Muscle of arm (tissue), 12 donors: ENCODE measurements around the gene FGB. TPM values are rescaled to one million over a fixed set of nuclear protein-coding genes. Genes with fewer than 3 reads are reported as not detected.

ENCODE experiments used
- DNase-seq: peaks from one replicate; pipeline ENCODE4 v3.0.0-alpha.2; 2013
- polyA plus RNA-seq, 12 donors: library from polyadenylated mRNA; unstranded; fragments of 120-200 nt; gene quantifications; one replicate each; pipeline ENCODE4 v1.2.1, GENCODE V29; 2013; ENCODE audit not compliant: insufficient read length in 12 of 12

The FGB gene
- polyA plus RNA-seq, 12 donors, result 0.15 to 37.5 (median 1.8) TPM; not detected in 4

GRCh38 chr4:154618708-154619315 is 56.0 kb downstream of the FGB start:
- peak; percentile 29 for DNase-seq

GRCh38 chr4:154620111-154620510 is 57.3 kb downstream of the FGB start:
- no peak for DNase-seq

Other genes with a start within 250 kb of the FGB start
- 10 to 100 TPM in 5 of 12 donors, 1 to 10 TPM in 6, not detected in 1; 5.2 to 17.4 (median 9.4) TPM for gene DCHS2, start 71.2 kb upstream of the FGB start, polyA plus RNA-seq
- 10 to 100 TPM in 11 of 12 donors, not detected in 1; 49.5 to 72.2 (median 64.1) TPM for gene PLRG1, start 12.6 kb upstream of the FGB start, polyA plus RNA-seq
- gene FGA, start 27.7 kb downstream of the FGB start, polyA plus RNA-seq, result 10 to 100 TPM in 1 of 12 donors, 1 to 10 TPM in 2, under 1 TPM in 6, not detected in 3; 0.10 to 25.5 (median 0.41) TPM
- 10 to 100 TPM in 1 of 12 donors, 1 to 10 TPM in 3, under 1 TPM in 2, not detected in 6; 0.24 to 25.3 (median 1.2) TPM for gene FGG, start 49.6 kb downstream of the FGB start, polyA plus RNA-seq
- gene LRAT, start 181.0 kb downstream of the FGB start, polyA plus RNA-seq, result 1 to 10 TPM in 1 of 12 donors, under 1 TPM in 7, not detected in 4; 0.12 to 1.0 (median 0.29) TPM
- under 1 TPM in 6 of 12 donors, not detected in 6; 0.06 to 0.34 (median 0.10) TPM for gene RBM46, start 218.3 kb downstream of the FGB start, polyA plus RNA-seq